ENCODE measurements around the gene RIBC2.

GRCh38 chr22:45425531-45426265 is 12.2 kb downstream of the RIBC2 start:
- TF ChIP-seq ARNTL (CRISPR knock-in tag; IDR thresholded peaks at IDR 0.05; ENCODE audit: borderline replicate concordance, low read depth) (no peak), ZNF8 (CRISPR knock-in tag; IDR thresholded peaks at IDR 0.05) (no peak), ZFP3 (CRISPR knock-in tag; IDR thresholded peaks at IDR 0.05) (no peak), ISL1 (CRISPR knock-in tag; IDR thresholded peaks at IDR 0.05) (no peak)
